ENCODE data around the gene ZNF547.
"Not testable (repeated sequence)": the region's sequence is repeated elsewhere in the genome, so short reads cannot be mapped to it uniquely, and the experiment has no call there.

The ZNF547 gene

GRCh38 chr19:57363688-57364181, 384 bp downstream of the ZNF547 start:
- 0% methylated on average over 13 of the region's 18 CpGs for WGBS (ENCODE audit: insufficient coverage)
- Histone ChIP-seq H3K4me1 (ENCODE audit: control extremely low read depth in 1 of 4, control insufficient read depth in 4 of 4, insufficient read depth in 4 of 4, low read length in 3 of 4) (peaks cover 3 to 16% (median 8%) of the 10 kb centered on the region in 4 experiments), H3K27me3 (replicated peaks in 2 of 5; ENCODE audit: control insufficient read depth in 4 of 5, insufficient read depth in 5 of 5, low read length in 4 of 5) (no peaks in the 10 kb centered on the region), H3K27ac (ENCODE audit: insufficient read depth in 1 of 2, low read depth in 1 of 2, low read length in 2 of 2, poor library complexity in 1 of 2, severe bottlenecking in 2 of 2) (peak overlapping the region; percentile 78 to 93), H3K9me3 (ENCODE audit: control extremely low read depth in 1 of 5, control insufficient read depth in 4 of 5, insufficient read depth in 2 of 5, low read depth in 1 of 5, low read length in 4 of 5) (peaks cover 0 to 6% (median 0%) of the 10 kb centered on the region in 5 experiments), H3K36me3 (ENCODE audit: control insufficient read depth in 4 of 4, insufficient read depth in 4 of 4, low read length in 3 of 4) (peaks cover 0 to 5% (median 5%) of the 10 kb centered on the region in 4 experiments), H3K4me3 (ENCODE audit: control insufficient read depth in 1 of 7, extremely low read depth in 1 of 7, insufficient read depth in 4 of 7, low read depth in 2 of 7, low read length in 6 of 7) (peak overlapping the region; percentile 57 to 93 (median 85))
- CTCF ChIA-PET, result no interaction called here
- no peak for DNase-seq
- POLR2A ChIA-PET, result no interaction called here

GRCh38 chr19:57366776-57367175, 3.4 kb downstream of the ZNF547 start:
- Histone ChIP-seq H3K27me3 (replicated peaks in 2 of 5; ENCODE audit: control insufficient read depth in 4 of 5, insufficient read depth in 5 of 5, low read length in 4 of 5) (no peaks in the 10 kb centered on the region), H3K4me3 (ENCODE audit: control insufficient read depth in 1 of 7, extremely low read depth in 1 of 7, insufficient read depth in 4 of 7, low read depth in 2 of 7, low read length in 6 of 7) (no peak overlapping the region), H3K36me3 (ENCODE audit: control insufficient read depth in 4 of 4, insufficient read depth in 4 of 4, low read length in 3 of 4) (peaks cover under 1 to 11% (median 4%) of the 10 kb centered on the region in 4 experiments), H3K9me3 (ENCODE audit: control extremely low read depth in 1 of 5, control insufficient read depth in 4 of 5, insufficient read depth in 2 of 5, low read depth in 1 of 5, low read length in 4 of 5) (peaks cover 0 to 7% (median 0%) of the 10 kb centered on the region in 5 experiments), H3K27ac (ENCODE audit: insufficient read depth in 1 of 2, low read depth in 1 of 2, low read length in 2 of 2, poor library complexity in 1 of 2, severe bottlenecking in 2 of 2) (no peak overlapping the region), H3K4me1 (ENCODE audit: control extremely low read depth in 1 of 4, control insufficient read depth in 4 of 4, insufficient read depth in 4 of 4, low read length in 3 of 4) (peaks cover 3 to 16% (median 8%) of the 10 kb centered on the region in 4 experiments)
- no peak for DNase-seq
- ChIA-PET CTCF (no interaction called here), POLR2A (no interaction called here)
- WGBS (ENCODE audit: insufficient coverage), result no CpG with 5 or more reads among the region's 2 CpGs

- H3K36me3 ChIP-seq (ENCODE audit: control insufficient read depth in 4 of 4, insufficient read depth in 4 of 4, low read length in 3 of 4), result peaks cover 28 to 73% (median 49%) of the 10 kb centered on the region in 4 experiments
- WGBS (ENCODE audit: insufficient coverage), result 100% methylated on average over 6 of the region's 6 CpGs
- no peak overlapping the region for H3K4me3 ChIP-seq (ENCODE audit: control insufficient read depth in 1 of 7, extremely low read depth in 1 of 7, insufficient read depth in 4 of 7, low read depth in 2 of 7, low read length in 6 of 7)
- H3K4me1 ChIP-seq (ENCODE audit: control extremely low read depth in 1 of 4, control insufficient read depth in 4 of 4, insufficient read depth in 4 of 4, low read length in 3 of 4), result no peaks in the 10 kb centered on the region
- no peak overlapping the region for H3K27ac ChIP-seq (ENCODE audit: insufficient read depth in 1 of 2, low read depth in 1 of 2, low read length in 2 of 2, poor library complexity in 1 of 2, severe bottlenecking in 2 of 2)
- peaks cover 2 to 53% (median 40%) of the 10 kb centered on the region in 5 experiments for H3K9me3 ChIP-seq (ENCODE audit: control extremely low read depth in 1 of 5, control insufficient read depth in 4 of 5, insufficient read depth in 2 of 5, low read depth in 1 of 5, low read length in 4 of 5)
- DNase-seq, result no peak
- ChIA-PET POLR2A (no interaction called here), CTCF (no interaction called here)
- no peaks in the 10 kb centered on the region for H3K27me3 ChIP-seq (replicated peaks in 2 of 5; ENCODE audit: control insufficient read depth in 4 of 5, insufficient read depth in 5 of 5, low read length in 4 of 5)
Measured at GRCh38 chr19:57374179-57374578, 10.8 kb downstream of the ZNF547 start.

GRCh38 chr19:57374647-57375046, 11.3 kb downstream of the ZNF547 start:
- 100% methylated on average over 1 of the region's 2 CpGs for WGBS (ENCODE audit: insufficient coverage)
- H3K27ac ChIP-seq (ENCODE audit: insufficient read depth in 1 of 2, low read depth in 1 of 2, low read length in 2 of 2, poor library complexity in 1 of 2, severe bottlenecking in 2 of 2); DNase-seq; POLR2A ChIA-PET; H3K4me1 ChIP-seq (ENCODE audit: control extremely low read depth in 1 of 4, control insufficient read depth in 4 of 4, insufficient read depth in 4 of 4, low read length in 3 of 4); H3K27me3 ChIP-seq (replicated peaks in 2 of 5; ENCODE audit: control insufficient read depth in 4 of 5, insufficient read depth in 5 of 5, low read length in 4 of 5); CTCF ChIA-PET; H3K4me3 ChIP-seq (ENCODE audit: control insufficient read depth in 1 of 7, extremely low read depth in 1 of 7, insufficient read depth in 4 of 7, low read depth in 2 of 7, low read length in 6 of 7): not testable (repeated sequence)
- Histone ChIP-seq H3K9me3 (ENCODE audit: control extremely low read depth in 1 of 5, control insufficient read depth in 4 of 5, insufficient read depth in 2 of 5, low read depth in 1 of 5, low read length in 4 of 5) (peaks cover 2 to 56% (median 41%) of the 10 kb centered on the region in 5 experiments), H3K36me3 (ENCODE audit: control insufficient read depth in 4 of 4, insufficient read depth in 4 of 4, low read length in 3 of 4) (peaks cover 28 to 73% (median 49%) of the 10 kb centered on the region in 4 experiments)

- no peak for DNase-seq
- peaks cover 2 to 60% (median 44%) of the 10 kb centered on the region in 5 experiments for H3K9me3 ChIP-seq (ENCODE audit: control extremely low read depth in 1 of 5, control insufficient read depth in 4 of 5, insufficient read depth in 2 of 5, low read depth in 1 of 5, low read length in 4 of 5)
- no peaks in the 10 kb centered on the region for H3K4me1 ChIP-seq (ENCODE audit: control extremely low read depth in 1 of 4, control insufficient read depth in 4 of 4, insufficient read depth in 4 of 4, low read length in 3 of 4)
- no peak overlapping the region for H3K4me3 ChIP-seq (ENCODE audit: control insufficient read depth in 1 of 7, extremely low read depth in 1 of 7, insufficient read depth in 4 of 7, low read depth in 2 of 7, low read length in 6 of 7)
- POLR2A ChIA-PET, result no interaction called here
- H3K27ac ChIP-seq (ENCODE audit: insufficient read depth in 1 of 2, low read depth in 1 of 2, low read length in 2 of 2, poor library complexity in 1 of 2, severe bottlenecking in 2 of 2), result no peak overlapping the region
- H3K27me3 ChIP-seq (replicated peaks in 2 of 5; ENCODE audit: control insufficient read depth in 4 of 5, insufficient read depth in 5 of 5, low read length in 4 of 5), result no peaks in the 10 kb centered on the region
- WGBS (ENCODE audit: insufficient coverage), result 94% methylated on average over 4 of the region's 6 CpGs
- peaks cover 28 to 73% (median 48%) of the 10 kb centered on the region in 4 experiments for H3K36me3 ChIP-seq (ENCODE audit: control insufficient read depth in 4 of 4, insufficient read depth in 4 of 4, low read length in 3 of 4)
- CTCF ChIA-PET, result no interaction called here
Measured at GRCh38 chr19:57376151-57376550, 12.8 kb downstream of the ZNF547 start.

GRCh38 chr19:57377498-57378146, 14.3 kb downstream of the ZNF547 start:
- no peak for DNase-seq
- H3K27ac ChIP-seq (ENCODE audit: insufficient read depth in 1 of 2, low read depth in 1 of 2, low read length in 2 of 2, poor library complexity in 1 of 2, severe bottlenecking in 2 of 2), result no peak overlapping the region
- ChIA-PET CTCF (no interaction called here), POLR2A (no interaction called here)
- H3K27me3 ChIP-seq (replicated peaks in 2 of 5; ENCODE audit: control insufficient read depth in 4 of 5, insufficient read depth in 5 of 5, low read length in 4 of 5), result no peaks in the 10 kb centered on the region
- H3K36me3 ChIP-seq (ENCODE audit: control insufficient read depth in 4 of 4, insufficient read depth in 4 of 4, low read length in 3 of 4), result peaks cover 20 to 58% (median 37%) of the 10 kb centered on the region in 4 experiments
- H3K4me3 ChIP-seq (ENCODE audit: control insufficient read depth in 1 of 7, extremely low read depth in 1 of 7, insufficient read depth in 4 of 7, low read depth in 2 of 7, low read length in 6 of 7), result peak overlapping the region in 1 of 7 experiments; percentile 17
- no peaks in the 10 kb centered on the region for H3K4me1 ChIP-seq (ENCODE audit: control extremely low read depth in 1 of 4, control insufficient read depth in 4 of 4, insufficient read depth in 4 of 4, low read length in 3 of 4)
- WGBS (ENCODE audit: insufficient coverage), result 100% methylated on average over 2 of the region's 3 CpGs
- H3K9me3 ChIP-seq (ENCODE audit: control extremely low read depth in 1 of 5, control insufficient read depth in 4 of 5, insufficient read depth in 2 of 5, low read depth in 1 of 5, low read length in 4 of 5), result peaks cover 2 to 58% (median 44%) of the 10 kb centered on the region in 5 experiments

GRCh38 chr19:57380923-57381322, 17.6 kb downstream of the ZNF547 start:
- Histone ChIP-seq H3K4me1 (ENCODE audit: control extremely low read depth in 1 of 4, control insufficient read depth in 4 of 4, insufficient read depth in 4 of 4, low read length in 3 of 4) (no peaks in the 10 kb centered on the region), H3K36me3 (ENCODE audit: control insufficient read depth in 4 of 4, insufficient read depth in 4 of 4, low read length in 3 of 4) (peaks cover 17 to 27% (median 18%) of the 10 kb centered on the region in 4 experiments), H3K27me3 (replicated peaks in 2 of 5; ENCODE audit: control insufficient read depth in 4 of 5, insufficient read depth in 5 of 5, low read length in 4 of 5) (no peaks in the 10 kb centered on the region), H3K27ac (ENCODE audit: insufficient read depth in 1 of 2, low read depth in 1 of 2, low read length in 2 of 2, poor library complexity in 1 of 2, severe bottlenecking in 2 of 2) (no peak overlapping the region), H3K9me3 (ENCODE audit: control extremely low read depth in 1 of 5, control insufficient read depth in 4 of 5, insufficient read depth in 2 of 5, low read depth in 1 of 5, low read length in 4 of 5) (peaks cover 2 to 39% (median 30%) of the 10 kb centered on the region in 5 experiments), H3K4me3 (ENCODE audit: control insufficient read depth in 1 of 7, extremely low read depth in 1 of 7, insufficient read depth in 4 of 7, low read depth in 2 of 7, low read length in 6 of 7) (no peak overlapping the region)
- DNase-seq, result no peak
- ChIA-PET POLR2A (no interaction called here), CTCF (no interaction called here)
